HepG2 (cell line): ENCODE results near the gene DBNDD2. TPM values are rescaled to one million over a fixed set of nuclear protein-coding genes. Genes with fewer than 3 reads are reported as not detected.

Source experiments
- ATAC-seq: fragments of 200-7000 bp; cut with Tn5 transposase; 3 replicates; pipeline ENCODE4 v1.9.1; 2020; ENCODE audit warnings: mild to moderate bottlenecking, moderate library complexity
- BruUV-seq: library from RNA; stranded (reverse); fragments of 400-500 nt; replicated peaks from 2 replicates; lab custom pipeline; 2021; lab: Mats Ljungman, UMichigan
- CTCF ChIA-PET: fragments of 300-600 bp; formaldehyde crosslinking; extraction: SDS; loops from one replicate; lab custom pipeline; 2021; ENCODE audit warnings: low total read pairs, inconsistent platforms, low intra/inter-chr PET ratio; lab: Yijun Ruan, JAX
- POLR2A ChIA-PET: fragments of 350-600 bp; sonication (Branson Sonifier 250); formaldehyde crosslinking; loops from one replicate; lab custom pipeline; 2020; ENCODE audit warnings: antibody characterized with exemption, inconsistent platforms; lab: Yijun Ruan, JAX
- DNase-seq: peaks from one replicate; pipeline ENCODE4 v3.0.0-alpha.2; 2015; ENCODE audit warnings: low spot score
- FAIRE-seq: peaks from 3 replicates; lab custom pipeline; 2011; peaks lifted over from hg19 to GRCh38; lab: Jason Lieb, UNC
- H2AFZ ChIP-seq: one replicate; pipeline ENCODE4 v1.6.1; 2011; ENCODE audit warnings: low read length, inconsistent platforms
- H3K27ac ChIP-seq: fragments of 300-600 bp; 3 replicates; pipeline ENCODE4 v1.8.0; 2011; ENCODE audit warnings: mixed run types, mild to moderate bottlenecking, mixed read lengths, low read length, inconsistent platforms; ENCODE audit not compliant: insufficient read depth; ENCODE audit errors: extremely low read length
- H3K27me3 ChIP-seq, 2 experiments: fragments of 200-600 bp in 1 of 2; 2 replicates in 1 of 2; 3 replicates in 1 of 2; pipeline versions ENCODE4 v1.6.0 to v1.8.0; 2011; ENCODE audit warnings: low read length in 2 of 2, mild to moderate bottlenecking in 2 of 2, moderate library complexity in 2 of 2, inconsistent platforms in 1 of 2; ENCODE audit not compliant: insufficient read depth in 2 of 2, control insufficient read depth in 1 of 2
- H3K36me3 ChIP-seq, 2 experiments: fragments of 200-600 bp in 1 of 2; replicated peaks in 1 of 2; 2 replicates in 1 of 2; 3 replicates in 1 of 2; pipeline versions ENCODE4 v1.5.1 to v1.8.0; 2011; ENCODE audit warnings: low read length in 2 of 2, inconsistent platforms in 1 of 2; ENCODE audit not compliant: insufficient read depth in 2 of 2, control insufficient read depth in 1 of 2
- H3K4me1 ChIP-seq: 2 replicates; pipeline ENCODE4 v1.5.1; 2012; ENCODE audit warnings: low read length, inconsistent platforms; ENCODE audit not compliant: insufficient read depth
- H3K4me2 ChIP-seq: 2 replicates; pipeline ENCODE4 v1.6.0; 2011; ENCODE audit warnings: low read depth, low read length, inconsistent platforms
- H3K4me3 ChIP-seq, 3 experiments: fragments of 200-600 bp in 1 of 3; sonication (generic), shearing (Covaris generic) in 1 of 3; replicated peaks in 1 of 3; 2 replicates each; pipeline ENCODE4 v1.5.1; 2011 to 2016; ENCODE audit warnings: low read length in 3 of 3, inconsistent platforms in 2 of 3, low read depth in 2 of 3, mild to moderate bottlenecking in 2 of 3, control low read depth in 1 of 3, mixed read lengths in 1 of 3; ENCODE audit not compliant: insufficient read depth in 1 of 3
- H3K79me2 ChIP-seq: one replicate; pipeline ENCODE4 v1.6.1; 2011; ENCODE audit warnings: low read length, inconsistent platforms; ENCODE audit not compliant: insufficient read depth
- H3K9ac ChIP-seq: 2 replicates; pipeline ENCODE4 v1.6.0; 2011; ENCODE audit warnings: mild to moderate bottlenecking, low read depth, low read length, inconsistent platforms; ENCODE audit not compliant: insufficient read depth
- H3K9me3 ChIP-seq: 2 replicates; pipeline ENCODE4 v1.5.1; 2012; ENCODE audit warnings: mild to moderate bottlenecking, low read length
- H4K20me1 ChIP-seq: 2 replicates; pipeline ENCODE4 v1.6.0; 2011; ENCODE audit warnings: inconsistent platforms, mild to moderate bottlenecking, low read length, moderate library complexity; ENCODE audit not compliant: insufficient read depth
- CSRNP1 ChIP-seq: sonication (generic); formaldehyde crosslinking; IDR thresholded peaks from 2 replicates; pipeline ENCODE4 v1.8.1; 2023; ENCODE audit warnings: mild to moderate bottlenecking, missing genetic modification reagents
- DZIP1 ChIP-seq: sonication (generic); formaldehyde crosslinking; IDR thresholded peaks from 2 replicates; pipeline ENCODE4 v1.5.0; 2020; ENCODE audit warnings: mild to moderate bottlenecking, missing genetic modification reagents
- KLF13 ChIP-seq: sonication (generic); formaldehyde crosslinking; IDR thresholded peaks from 2 replicates; pipeline ENCODE4 v1.4.0; 2020; ENCODE audit warnings: mild to moderate bottlenecking, missing genetic modification reagents
- NAIF1 ChIP-seq: sonication (generic); formaldehyde crosslinking; IDR thresholded peaks from 2 replicates; pipeline ENCODE4 v1.5.0; 2020; ENCODE audit warnings: mild to moderate bottlenecking, missing genetic modification reagents, borderline replicate concordance
- SNAI1 ChIP-seq: sonication (generic); formaldehyde crosslinking; IDR thresholded peaks from 2 replicates; pipeline ENCODE4 v1.5.0; 2020; ENCODE audit warnings: mild to moderate bottlenecking, missing genetic modification reagents, borderline replicate concordance
- TEF ChIP-seq: sonication (generic); formaldehyde crosslinking; IDR thresholded peaks from 2 replicates; pipeline ENCODE4 v1.5.0; 2020; ENCODE audit warnings: missing genetic modification reagents
- ZBTB49 ChIP-seq: sonication (generic); formaldehyde crosslinking; IDR thresholded peaks from 2 replicates; pipeline ENCODE4 v1.4.0; 2020; ENCODE audit warnings: missing genetic modification reagents, borderline replicate concordance
- ZFP90 ChIP-seq: sonication (generic); formaldehyde crosslinking; IDR thresholded peaks from 2 replicates; pipeline ENCODE4 v1.8.0; 2022; ENCODE audit warnings: missing genetic modification reagents, mild to moderate bottlenecking, inconsistent platforms, borderline replicate concordance
- ZNF207 ChIP-seq: fragments of 450-650 bp; IDR thresholded peaks from 2 replicates; pipeline ENCODE4 v1.6.1; 2016; ENCODE audit warnings: antibody characterized with exemption, borderline replicate concordance
- ZNF251 ChIP-seq: sonication (generic); formaldehyde crosslinking; IDR thresholded peaks from 2 replicates; pipeline ENCODE4 v1.9.0; 2021; ENCODE audit warnings: mild to moderate bottlenecking, missing genetic modification reagents
- ZNF639 ChIP-seq: conservative IDR thresholded peaks from 2 replicates; pipeline ENCODE4 v1.6.1; 2018; ENCODE audit warnings: missing genetic modification reagents
- ZNF792 ChIP-seq: IDR thresholded peaks from 2 replicates; pipeline ENCODE4 v1.6.1; 2016
- WGBS: methylation state at CpG from one replicate; pipeline ENCODE4 v1.1.6; 2017; ENCODE audit warnings: low lambda C conversion rate; 5-methylcytosine and 5-hydroxymethylcytosine counted together
- in situ Hi-C: cut with HindIII; loops from 2 replicates; pipeline ENCODE4 v1.10.0; 2017; ENCODE audit warnings: low pct_unique_long_range_greater_than_20kb; ENCODE audit not compliant: extremely low pct_ligation_motif_present
- intact Hi-C: fragments of 100-400 bp; cut with micrococcal nuclease; formaldehyde crosslinking; loops from one replicate; pipeline ENCODE4 v1.10.0; 2022; ENCODE audit not compliant: unreplicated experiment
- polyA plus RNA-seq, 8 experiments: library from polyadenylated mRNA; depleted of rRNA in 3 of 8; stranded (reverse) in 7 of 8; unstranded in 1 of 8; fragments of >200 nt; fragmentation: Illumina TruSeq in 4 of 8; extraction: Trizol in 4 of 8; gene quantifications; 2 replicates each; pipeline versions ENCODE4 v1.2.1 to v1.2.3, GENCODE V29; 2011 to 2016; ENCODE audit warnings: low read depth in 4 of 8, missing spikeins in 1 of 8, mixed read lengths in 1 of 8; ENCODE audit not compliant: insufficient read depth in 1 of 8
- total RNA-seq, 5 experiments: library from RNA; depleted of rRNA; stranded (reverse); fragments of >200 nt; fragmentation: Illumina TruSeq; extraction: Trizol; gene quantifications; 2 replicates each; pipeline ENCODE4 v1.2.3, GENCODE V29; 2016; ENCODE audit warnings: low read depth in 1 of 5

DBNDD2 gene
- total and polyA plus RNA-seq, 2 of the 13 experiments (the other 11 are each of a cell fraction or from before 2014, with no cell fraction given), result 16.7 to 47.6 TPM

GRCh38 chr20:45362804-45363610 lies 45.1 kb upstream of the DBNDD2 start, which contains the start of gene SYS1:
Gene SYS1 (plus strand): TSS chr20:45363156. CDS start chr20:45363532, 376 bp downstream.
- Histone ChIP-seq H3K9me3 (no peaks in the 10 kb centered on the region), H3K9ac (peak within 1 kb of the TSS; percentile 93), H3K27ac (peak within 1 kb of the TSS; percentile 92), H3K27me3 (no peaks in the 10 kb centered on the region; a peak in 2 of 5 replicates), H3K79me2 (peaks cover 13% of the 10 kb centered on the region), H3K4me2 (peak within 1 kb of the TSS; percentile 94), H4K20me1 (peaks cover 5% of the 10 kb centered on the region; the same call in 1 of the 2 replicates), H3K36me3 (peaks cover 17 to 27% of the 10 kb centered on the region in 2 experiments), H3K4me3 (peak within 1 kb of the TSS; percentile 78 to 95 (median 91)), H2AFZ (peak within 1 kb of the TSS; percentile 68), H3K4me1 (peaks cover 64% of the 10 kb centered on the region)
- DNase-seq, result peak; percentile 100
- ChIA-PET POLR2A (interaction anchor here (1.0 to 29.5 kb wide), 20 partner anchors 8 to 429 kb away, joined by 3 to 1422 read pairs (median 7); partner anchors contain the start of genes DNTTIP1, PIGT, SDC4 and WFDC3), CTCF (interaction anchor here (0.8 to 2.8 kb wide), 5 partner anchors 11 to 451 kb away, joined by 3 to 22 read pairs (median 4); no protein-coding TSS in a partner anchor)
- WGBS, result under 1% methylated on average over 48 of the region's 55 CpGs
- peak; percentile 92 for FAIRE-seq
- TSS peak; percentile 67 for BruUV-seq
- in situ Hi-C loops, result no loop called here
- ATAC-seq, result peak; percentile 89
- intact Hi-C loops, result loop anchor here (1.0 to 5.0 kb wide), 4 partner anchors 40 to 409 kb away; partner anchors contain the start of gene PIGT
- TF ChIP-seq ZFP90 (CRISPR knock-in tag) (peak; percentile 96), CSRNP1 (CRISPR knock-in tag) (peak; percentile 57; the same call in 1 of the 2 replicates), ZNF251 (CRISPR knock-in tag) (peak; percentile 52; the same call in 1 of the 2 replicates), KLF13 (CRISPR knock-in tag) (peak; percentile 70; the same call in 1 of the 2 replicates), ZNF792 (peak; percentile 94), ZBTB49 (peak; percentile 83; the same call in 1 of the 2 replicates), ZNF639 (CRISPR knock-in tag) (peak; percentile 87; the same call in 1 of the 2 replicates), ZNF207 (no peak), TEF (CRISPR knock-in tag) (no peak; the same call in 1 of the 2 replicates), SNAI1 (no peak; the same call in 1 of the 2 replicates), NAIF1 (CRISPR knock-in tag) (peak; percentile 95), DZIP1 (CRISPR knock-in tag) (peak; percentile 84)
